GM12873 (cell line): ENCODE results near the gene LY86.

Experiments
- CTCF ChIP-seq: IDR thresholded peaks from 2 replicates; pipeline ENCODE4 v1.5.1; 2012; ENCODE audit warnings: low read depth, mild to moderate bottlenecking, moderate library complexity, low read length, control low read depth; ENCODE audit not compliant: insufficient read depth; ENCODE audit errors: missing control alignments

LY86 gene

GRCh38 chr6:6564154-6564553 is 24.4 kb upstream of the LY86 start:
- no peak for TF ChIP-seq CTCF

GRCh38 chr6:6565069-6565468 is 23.5 kb upstream of the LY86 start:
- no peak for TF ChIP-seq CTCF

- no peak for TF ChIP-seq CTCF
Measured at GRCh38 chr6:6565488-6565887, 23.0 kb upstream of the LY86 start.

GRCh38 chr6:6566766-6567165 is 21.8 kb upstream of the LY86 start:
- TF ChIP-seq CTCF: no peak

GRCh38 chr6:6569096-6569810 is 19.3 kb upstream of the LY86 start:
- no peak for TF ChIP-seq CTCF

- no peak for TF ChIP-seq CTCF
Measured at GRCh38 chr6:6569811-6570164, 18.7 kb upstream of the LY86 start.

GRCh38 chr6:6570929-6571671 is 17.4 kb upstream of the LY86 start:
- no peak for TF ChIP-seq CTCF
